Choroid plexus epithelial cell (primary cell): ENCODE measurements around the gene CEP295NL.
A peak's percentile ranks its signal among the peaks of the same experiment; 100 is the strongest.

Experiments
- DNase-seq: peaks from one replicate; pipeline ENCODE4 v3.0.0-alpha.2; 2010; ENCODE audit warnings: low read depth
- H3K4me3 ChIP-seq: 2 replicates; pipeline ENCODE4 v1.5.1; 2011; ENCODE audit warnings: low read depth, mild to moderate bottlenecking, control low read depth, low read length, moderate library complexity
- TF ChIP-seq, protein P1 (sequence below): conservative IDR thresholded peaks from 2 replicates; pipeline ENCODE4 v1.5.1; 2011; ENCODE audit warnings: low read depth, mild to moderate bottlenecking, control low read depth, inconsistent platforms, low read length, moderate library complexity

The CEP295NL gene

DNA sequence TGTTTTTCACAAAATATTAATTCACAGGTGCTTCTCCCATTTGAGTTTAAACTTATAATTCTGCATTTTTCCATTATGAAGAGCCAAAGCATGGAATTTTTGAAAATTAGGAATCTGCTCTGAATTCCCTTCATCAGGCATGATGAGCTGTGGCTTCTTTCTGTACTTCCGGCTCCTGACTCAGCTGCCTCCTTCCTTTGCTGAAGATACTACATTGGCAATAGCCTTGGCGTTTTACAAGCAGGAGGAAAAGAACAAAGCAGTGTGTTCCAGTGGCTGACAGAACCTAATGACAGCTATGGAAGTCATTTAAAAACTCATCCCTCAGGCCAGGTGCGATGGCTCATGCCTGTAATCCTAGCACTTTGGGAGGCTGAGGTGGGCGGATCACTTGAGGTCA is 44.0 kb downstream of the CEP295NL start:
- no peak for DNase-seq
- no peak overlapping the region for H3K4me3 ChIP-seq
- TF ChIP-seq, protein P1, sequence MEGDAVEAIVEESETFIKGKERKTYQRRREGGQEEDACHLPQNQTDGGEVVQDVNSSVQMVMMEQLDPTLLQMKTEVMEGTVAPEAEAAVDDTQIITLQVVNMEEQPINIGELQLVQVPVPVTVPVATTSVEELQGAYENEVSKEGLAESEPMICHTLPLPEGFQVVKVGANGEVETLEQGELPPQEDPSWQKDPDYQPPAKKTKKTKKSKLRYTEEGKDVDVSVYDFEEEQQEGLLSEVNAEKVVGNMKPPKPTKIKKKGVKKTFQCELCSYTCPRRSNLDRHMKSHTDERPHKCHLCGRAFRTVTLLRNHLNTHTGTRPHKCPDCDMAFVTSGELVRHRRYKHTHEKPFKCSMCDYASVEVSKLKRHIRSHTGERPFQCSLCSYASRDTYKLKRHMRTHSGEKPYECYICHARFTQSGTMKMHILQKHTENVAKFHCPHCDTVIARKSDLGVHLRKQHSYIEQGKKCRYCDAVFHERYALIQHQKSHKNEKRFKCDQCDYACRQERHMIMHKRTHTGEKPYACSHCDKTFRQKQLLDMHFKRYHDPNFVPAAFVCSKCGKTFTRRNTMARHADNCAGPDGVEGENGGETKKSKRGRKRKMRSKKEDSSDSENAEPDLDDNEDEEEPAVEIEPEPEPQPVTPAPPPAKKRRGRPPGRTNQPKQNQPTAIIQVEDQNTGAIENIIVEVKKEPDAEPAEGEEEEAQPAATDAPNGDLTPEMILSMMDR, result no peak

DNA sequence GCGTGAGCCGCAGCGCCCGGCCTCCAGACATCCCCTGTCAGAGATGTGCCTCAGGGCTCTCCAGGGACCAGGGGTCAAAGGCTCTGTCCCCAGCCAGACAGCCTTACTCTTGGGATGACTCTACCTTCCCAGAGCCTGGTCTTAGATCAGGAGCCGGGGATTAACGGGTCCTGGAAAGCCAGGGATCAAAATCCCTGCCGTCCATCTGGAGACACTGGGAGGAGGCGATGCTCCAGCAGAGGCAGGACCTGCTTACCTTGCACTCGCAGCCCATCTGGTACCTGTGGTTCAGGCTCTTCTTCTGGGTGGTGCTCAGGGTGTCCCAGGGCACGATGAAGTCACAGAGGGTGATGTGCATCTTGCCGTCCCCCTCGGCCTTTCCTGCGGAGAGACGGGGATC is 45.7 kb downstream of the CEP295NL start:
- TF ChIP-seq, protein P1, result no peak
- no peak for DNase-seq

DNA sequence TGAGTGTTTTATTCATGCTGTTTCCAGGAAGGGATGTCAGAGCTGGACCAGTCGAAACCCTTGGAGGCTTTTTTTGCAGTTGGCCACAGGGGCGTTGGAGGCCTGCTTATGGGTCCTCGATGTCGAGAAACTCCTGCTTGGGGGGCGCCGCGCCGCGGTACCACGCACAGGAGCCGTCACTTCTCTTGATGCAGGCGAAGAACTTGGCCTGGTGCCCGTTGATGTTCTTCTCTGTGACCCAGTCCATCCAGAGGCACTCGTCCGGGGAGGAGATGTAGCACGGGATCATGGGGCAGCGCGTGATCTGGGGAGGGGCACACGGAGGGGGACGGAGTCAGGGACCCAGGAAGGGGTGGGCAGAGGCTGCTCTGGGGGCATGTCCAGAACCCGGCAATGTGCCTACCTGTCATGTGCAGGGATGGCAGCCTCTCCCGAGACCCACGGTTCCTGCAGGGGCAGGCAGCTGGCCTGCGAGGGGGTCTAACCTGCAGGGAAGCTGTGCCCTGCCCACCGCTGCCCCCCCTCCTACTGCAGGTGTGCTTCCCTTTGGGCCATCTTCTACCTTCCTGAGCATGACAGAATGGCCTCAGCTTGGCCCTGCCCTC is 47.3 kb downstream of the CEP295NL start:
- TF ChIP-seq, protein P1, result no peak
- no peak for DNase-seq
- no peak overlapping the region for H3K4me3 ChIP-seq

More for the DNA sequence above, 45.7 kb downstream of the CEP295NL start:
- no peak overlapping the region for H3K4me3 ChIP-seq

DNA sequence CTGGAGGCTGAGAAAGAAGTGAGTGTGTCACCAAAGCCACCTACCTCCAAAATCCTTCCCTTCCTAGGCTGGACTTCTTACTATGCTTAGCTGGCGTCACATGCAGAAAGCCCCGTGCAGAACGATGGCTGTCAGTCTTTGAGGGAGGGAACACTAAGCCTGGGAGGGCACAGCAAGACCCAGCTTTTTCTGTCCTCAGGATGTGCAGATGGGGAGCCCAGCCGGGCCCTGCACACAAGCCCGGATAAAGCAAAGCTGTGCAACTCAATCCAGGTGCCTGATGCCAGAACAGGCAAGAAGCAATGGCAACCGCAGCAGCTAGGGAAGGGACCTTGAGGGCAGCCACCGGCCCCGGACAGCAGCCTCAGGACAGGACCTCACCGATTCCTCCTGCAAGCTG is 48.5 kb downstream of the CEP295NL start:
- no peak overlapping the region for H3K4me3 ChIP-seq
- TF ChIP-seq, protein P1, result no peak
- DNase-seq, result no peak

DNA sequence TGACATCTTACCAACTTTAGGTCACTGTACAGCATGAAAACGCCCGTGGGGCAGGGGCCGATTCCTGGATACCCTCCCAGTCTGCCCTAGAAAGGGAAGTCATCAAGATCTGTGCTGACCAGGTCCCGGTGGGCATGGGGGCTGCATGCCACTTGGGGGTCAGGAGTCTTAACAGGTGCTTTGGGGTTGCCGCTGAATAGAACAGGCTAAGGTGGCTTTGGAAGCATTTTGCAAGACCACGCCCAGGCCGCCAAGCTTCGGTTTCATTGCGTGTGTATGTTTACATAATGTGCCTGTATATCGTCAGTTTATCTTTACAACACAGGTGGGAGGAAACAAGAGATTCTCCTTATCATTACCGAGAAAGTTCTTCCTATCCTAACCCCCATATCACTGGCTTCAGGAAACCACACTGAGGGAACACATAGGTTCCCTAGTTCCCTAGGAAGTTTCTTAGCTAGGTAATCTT is 49.0 kb downstream of the CEP295NL start:
- no peak for DNase-seq
- TF ChIP-seq, protein P1, result no peak

DNA sequence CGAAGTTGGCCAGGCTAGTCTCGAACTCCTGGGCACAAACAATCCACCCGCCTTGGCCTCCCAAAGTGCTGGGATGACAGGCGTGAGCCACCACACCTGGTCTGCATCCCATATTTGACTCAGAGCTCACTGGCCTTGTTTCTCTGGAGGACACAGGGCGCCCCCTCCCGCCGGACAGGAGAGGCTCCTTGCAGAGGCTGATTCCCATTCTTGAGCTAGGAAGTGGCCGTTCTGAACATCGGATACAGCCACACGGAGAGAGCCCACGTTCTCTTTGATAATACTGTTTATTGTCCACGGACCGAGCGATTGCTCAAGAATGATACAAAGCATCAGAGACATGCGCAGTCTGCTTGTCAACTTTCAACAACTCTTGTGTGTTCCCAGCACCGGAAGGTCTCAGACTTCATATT is 50.3 kb downstream of the CEP295NL start:
- no peak for DNase-seq
- TF ChIP-seq, protein P1, result peak; percentile 24
- no peak overlapping the region for H3K4me3 ChIP-seq

More for the DNA sequence above, 49.0 kb downstream of the CEP295NL start:
- H3K4me3 ChIP-seq, result no peak overlapping the region

DNA sequence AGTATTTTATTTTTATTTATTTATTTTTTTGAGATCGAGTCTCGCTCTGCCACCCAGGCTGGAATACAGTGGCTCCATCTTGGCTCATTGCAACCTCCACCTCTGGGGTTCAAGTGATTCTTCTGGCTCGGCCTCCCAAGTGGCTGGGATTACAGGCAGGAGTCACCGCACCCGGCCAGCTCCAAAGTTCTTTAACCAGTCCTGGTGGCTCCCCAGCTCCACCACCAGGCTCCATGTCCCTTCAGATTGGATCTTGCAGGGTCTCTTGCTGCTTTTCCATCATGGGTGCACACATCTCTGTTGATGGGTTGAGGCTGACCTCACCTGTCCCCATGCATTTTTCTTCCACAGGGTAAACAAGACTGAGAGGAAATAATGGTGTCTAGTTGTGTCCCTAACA is 54.0 kb downstream of the CEP295NL start:
- H3K4me3 ChIP-seq, result no peak overlapping the region
- TF ChIP-seq, protein P1, result no peak
- DNase-seq, result no peak
